Measurements from ENCODE around the gene IL1RL2.

IL1RL2 gene

DNA sequence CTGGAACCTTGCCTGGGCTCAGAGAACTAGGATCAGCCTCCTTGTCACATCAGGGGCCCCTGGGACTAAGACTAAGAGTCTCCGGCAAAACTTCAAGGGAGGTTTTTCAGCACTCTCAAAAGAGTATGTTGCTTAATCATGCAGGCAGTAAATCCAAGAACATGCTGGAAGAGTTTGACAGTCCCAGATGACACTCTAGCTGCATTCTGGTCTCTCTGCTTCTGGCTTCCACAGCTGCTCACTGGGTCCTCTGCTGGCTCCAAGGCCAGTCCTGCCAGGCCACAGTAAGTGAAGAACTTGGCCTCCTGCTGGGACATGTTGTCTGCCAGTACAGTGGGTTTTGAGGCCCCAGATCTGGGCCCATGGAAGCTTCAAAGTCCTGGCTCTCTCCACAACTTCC, 79.4 kb downstream of the IL1RL2 start:
- peak; percentile 44 for DNase-seq (ENCODE audit: low spot score)

DNA sequence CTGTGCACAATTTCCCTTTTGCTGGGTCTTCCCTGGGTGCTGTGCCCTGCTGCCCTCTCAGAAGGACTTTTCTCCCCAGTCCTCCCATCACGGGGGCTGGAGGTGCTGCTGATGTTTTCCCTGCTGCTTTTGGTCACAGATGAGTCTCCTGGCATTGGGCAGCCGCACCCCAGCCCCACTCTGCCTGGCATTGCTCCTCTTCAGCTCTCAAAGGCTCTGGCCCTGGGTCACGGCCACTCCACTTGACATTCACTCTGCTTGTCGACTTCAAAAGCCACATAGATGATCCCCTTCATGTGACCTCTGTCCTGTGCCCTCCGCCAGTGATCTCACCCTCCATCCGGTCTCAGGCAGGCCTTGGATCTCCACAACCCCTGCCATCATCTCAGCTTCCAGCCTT, 81.0 kb downstream of the IL1RL2 start:
- DNase-seq (ENCODE audit: low spot score) = no peak

DNA sequence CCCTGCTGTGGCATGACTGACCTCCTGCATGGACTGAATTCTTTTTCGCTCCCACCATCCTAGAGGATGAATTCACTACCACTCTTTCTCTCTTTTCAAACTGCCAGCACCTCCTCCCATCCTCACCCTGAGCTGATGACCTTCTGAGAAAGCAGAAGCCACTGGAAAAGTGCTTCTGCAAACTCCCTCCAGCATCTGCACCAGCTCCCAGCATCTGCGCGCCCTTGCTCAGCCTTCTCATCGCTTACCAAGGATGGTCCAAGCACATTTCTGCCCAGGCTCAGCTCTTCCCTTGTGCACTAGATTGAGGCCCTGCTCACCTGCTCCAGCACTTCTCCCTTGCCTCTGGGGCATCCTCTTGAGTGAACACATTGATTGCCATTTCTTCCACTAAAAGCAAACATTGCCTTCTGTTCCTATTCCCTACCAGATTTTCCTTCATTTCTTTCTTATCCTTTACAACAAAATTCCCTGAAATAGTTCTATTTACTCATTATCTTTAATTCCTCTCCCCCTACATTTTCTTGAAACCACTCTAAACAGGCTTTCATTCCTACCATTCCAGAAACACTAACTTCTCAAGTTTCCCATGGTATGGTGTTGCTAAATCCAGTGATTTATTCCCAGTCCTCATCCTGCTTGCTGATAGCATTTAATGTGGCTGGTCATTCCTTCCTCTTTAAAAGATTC, 81.8 kb downstream of the IL1RL2 start:
- DNase-seq (ENCODE audit: low spot score) = peak; percentile 77

DNA sequence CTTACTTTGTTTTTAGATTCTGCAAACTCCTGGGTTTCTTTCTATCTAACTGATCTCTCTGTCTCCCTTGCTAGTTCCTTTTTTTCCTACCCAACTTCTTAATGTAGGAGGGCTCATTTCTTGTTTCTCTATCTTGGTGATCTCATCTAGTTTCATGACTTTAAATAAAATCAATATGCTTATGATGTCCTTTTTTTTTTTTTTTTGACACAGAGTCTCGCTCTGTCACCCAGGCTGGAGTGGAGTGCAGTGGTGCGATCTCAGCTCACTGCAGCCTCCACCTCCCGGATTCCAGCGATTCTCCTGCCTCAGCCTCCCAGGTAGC, 82.3 kb downstream of the IL1RL2 start:
- DNase-seq (ENCODE audit: low spot score) = no peak

DNA sequence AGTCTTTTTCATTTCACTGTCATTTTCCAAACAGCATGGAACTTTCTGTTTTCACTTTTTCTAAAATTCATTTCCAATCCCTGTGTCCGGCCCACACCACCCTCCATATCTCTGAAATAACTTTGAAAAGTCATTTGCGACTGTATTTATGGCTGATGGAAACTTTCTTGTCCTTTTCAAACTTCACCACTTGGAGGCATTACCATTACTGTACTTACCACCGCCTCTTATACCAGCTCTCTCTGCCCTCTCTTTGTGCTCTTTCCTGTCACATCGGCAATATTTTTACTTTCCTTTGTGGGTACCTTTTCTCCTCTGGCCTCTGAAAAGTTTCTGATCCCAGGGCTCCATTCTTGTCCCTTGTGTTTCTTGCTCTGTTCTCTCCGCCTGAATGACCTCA, 85.0 kb downstream of the IL1RL2 start:
- no peak for DNase-seq (ENCODE audit: low spot score)

DNA sequence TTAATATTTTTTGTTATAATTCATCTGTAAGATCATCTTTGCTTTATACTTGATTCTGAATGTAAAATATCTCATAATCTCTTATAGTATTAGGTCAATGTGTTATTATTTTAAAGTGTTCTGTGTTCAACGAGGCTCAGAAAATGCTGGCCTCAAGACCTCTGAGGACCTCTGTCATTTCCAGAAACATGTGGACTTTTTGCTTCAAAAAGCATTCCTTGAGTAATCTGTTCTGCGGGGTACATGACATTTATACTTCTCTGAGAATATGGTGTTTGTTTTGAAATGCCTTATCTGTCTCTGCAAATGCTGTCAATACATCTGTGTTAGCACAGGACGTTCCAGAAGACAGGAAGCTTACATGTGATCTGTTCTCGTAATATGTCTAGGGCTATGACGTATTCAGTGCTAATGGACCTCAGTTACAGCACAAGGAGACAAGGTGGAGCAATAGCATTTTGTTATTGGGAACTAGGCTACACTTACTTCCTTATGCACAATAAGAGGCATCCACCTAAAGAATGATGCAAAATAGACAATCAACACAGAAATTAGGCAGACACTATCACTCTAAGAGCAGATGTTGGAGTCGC, 86.9 kb downstream of the IL1RL2 start:
- DNase-seq (ENCODE audit: low spot score) = no peak

DNA sequence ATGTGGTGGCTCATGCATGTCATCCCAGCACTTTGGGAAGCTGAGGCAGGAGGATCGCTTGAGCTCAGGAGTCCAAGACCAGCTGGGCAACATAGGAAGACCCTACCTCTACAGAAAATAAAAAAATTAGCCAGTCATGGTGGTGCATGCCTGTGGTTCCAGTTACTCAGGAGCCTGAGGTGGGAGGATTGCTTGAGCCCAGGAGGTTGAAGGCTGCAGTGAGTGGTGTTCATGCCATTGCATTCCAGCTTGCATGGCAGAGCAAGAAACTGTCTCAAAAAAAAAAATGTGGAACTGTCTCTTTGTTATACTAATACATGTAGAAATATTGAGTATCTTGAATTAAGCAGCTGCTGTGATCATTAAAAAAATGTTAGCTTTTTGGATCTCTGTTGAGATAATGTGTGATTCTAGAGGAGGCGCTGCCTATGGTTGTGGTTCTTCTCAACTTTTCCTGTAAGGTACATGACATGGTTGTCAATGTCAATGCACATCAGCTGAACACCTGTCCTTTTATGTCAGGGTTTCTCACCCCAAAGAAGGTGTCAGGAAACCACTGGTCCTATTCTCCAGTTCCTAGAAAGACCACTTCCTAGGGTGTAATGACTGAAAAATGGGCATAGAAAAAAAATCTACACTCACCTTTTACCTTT, 89.9 kb downstream of the IL1RL2 start:
- no peak for DNase-seq (ENCODE audit: low spot score)

DNA sequence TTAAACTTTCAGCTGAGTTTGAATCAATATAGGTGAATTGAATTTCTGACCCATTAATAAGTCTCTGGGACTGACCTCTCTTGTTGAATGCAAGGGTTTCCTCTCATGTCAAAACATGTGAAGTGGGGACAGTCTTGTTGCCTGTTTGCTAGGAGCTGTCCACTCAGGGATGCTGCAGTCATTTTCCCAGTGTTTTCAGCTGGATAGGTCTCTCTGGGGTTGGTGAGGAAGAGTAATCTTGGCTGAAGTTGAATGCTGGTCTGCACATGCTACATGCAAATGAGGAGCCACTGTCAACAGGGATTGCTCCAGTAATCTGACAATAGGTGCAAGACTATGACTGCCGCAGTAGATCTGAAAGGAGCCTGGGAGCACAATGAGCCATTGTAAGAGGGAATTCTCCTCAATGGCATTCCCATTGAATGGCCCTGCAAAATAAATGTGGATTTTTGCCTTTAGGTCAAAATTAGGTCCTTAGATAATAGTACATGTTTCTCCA, 90.4 kb downstream of the IL1RL2 start:
- DNase-seq (ENCODE audit: low spot score) = no peak

DNA sequence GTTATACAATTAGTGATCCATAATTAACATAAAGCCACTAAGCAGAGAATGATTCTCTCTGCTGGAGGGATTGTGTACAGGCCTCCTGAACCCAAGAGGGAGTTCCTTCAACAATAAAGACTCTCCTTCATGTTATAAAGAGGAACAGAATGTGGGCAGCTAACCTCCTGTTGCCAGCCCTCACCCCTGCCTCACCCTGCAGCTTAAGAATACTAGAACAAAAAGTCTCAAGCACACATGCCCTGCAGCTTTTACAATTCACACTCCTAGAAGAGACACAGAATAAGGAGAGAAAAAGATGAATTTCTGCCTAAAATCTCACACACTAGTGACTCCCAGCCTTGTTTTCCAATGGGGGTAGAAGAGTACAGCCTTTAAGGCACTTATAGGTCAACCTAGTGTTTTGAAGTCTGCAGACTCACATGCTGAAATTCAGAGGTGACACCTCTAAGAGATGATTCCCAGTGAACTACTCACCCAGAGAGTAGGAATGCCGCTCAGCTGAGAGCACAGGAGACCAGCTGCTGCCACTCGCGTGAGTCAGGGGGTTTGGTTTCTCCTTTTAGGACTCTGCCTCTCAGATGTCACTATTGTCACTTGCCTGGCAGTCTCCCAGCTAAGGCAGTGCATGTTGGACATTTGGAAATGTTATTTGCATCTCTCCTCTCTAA, 92.0 kb downstream of the IL1RL2 start:
- DNase-seq (ENCODE audit: low spot score) = no peak

DNA sequence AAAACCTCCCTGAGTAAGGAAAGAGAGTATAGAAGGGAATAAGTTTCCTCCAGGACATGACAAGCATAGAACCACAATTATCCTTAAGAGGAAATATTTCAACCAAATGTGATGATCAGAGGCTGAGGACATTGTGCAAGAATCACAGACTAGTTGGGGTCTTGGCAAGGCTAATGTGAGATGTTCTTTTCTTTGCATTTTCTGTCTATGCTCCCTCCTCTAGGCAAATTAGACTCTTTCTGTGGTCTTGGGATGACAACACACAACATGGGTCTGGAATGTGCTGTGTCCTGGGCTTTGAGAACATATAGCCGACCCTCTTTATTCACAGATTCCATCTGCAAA, 92.5 kb downstream of the IL1RL2 start:
- no peak for DNase-seq (ENCODE audit: low spot score)

DNA sequence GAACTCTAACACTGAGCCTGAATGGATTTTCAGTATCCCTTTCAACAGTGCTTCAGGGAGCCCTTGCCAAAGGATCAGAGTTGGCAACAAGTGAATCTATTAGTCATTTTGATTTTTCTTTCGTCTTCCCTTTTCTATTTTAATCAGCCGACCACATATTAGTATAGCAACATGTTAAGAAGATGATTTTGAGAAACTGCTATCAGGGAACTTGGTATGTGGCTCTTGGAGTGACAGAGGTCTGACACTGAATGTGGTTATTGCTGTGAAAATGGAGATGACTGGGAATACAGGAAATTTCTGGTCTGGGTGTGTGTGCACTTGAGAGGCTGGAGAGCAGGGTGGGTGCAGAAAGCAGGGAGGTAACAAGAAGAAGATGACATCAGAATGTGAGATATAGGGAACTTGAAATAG, 95.9 kb downstream of the IL1RL2 start:
- DNase-seq (ENCODE audit: low spot score) = no peak

DNA sequence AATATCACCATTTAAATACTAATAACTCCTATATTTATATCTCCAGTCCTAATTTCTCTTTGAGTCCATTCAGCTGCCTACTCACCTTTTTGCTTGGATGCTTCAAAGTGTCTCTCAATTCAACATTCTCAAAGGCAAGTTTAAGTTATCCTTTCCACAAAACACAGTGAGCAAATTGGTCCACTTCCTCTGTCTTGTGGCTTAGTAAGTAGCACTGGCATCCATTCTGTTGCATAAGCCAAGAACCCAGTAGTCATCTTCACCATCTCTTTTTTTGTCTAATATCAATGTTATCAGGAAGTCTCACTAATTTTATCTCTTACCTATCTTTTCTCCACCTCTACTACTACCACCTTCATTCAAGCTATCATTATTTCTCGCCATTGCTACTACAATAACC, 97.2 kb downstream of the IL1RL2 start:
- DNase-seq (ENCODE audit: low spot score) = no peak

DNA sequence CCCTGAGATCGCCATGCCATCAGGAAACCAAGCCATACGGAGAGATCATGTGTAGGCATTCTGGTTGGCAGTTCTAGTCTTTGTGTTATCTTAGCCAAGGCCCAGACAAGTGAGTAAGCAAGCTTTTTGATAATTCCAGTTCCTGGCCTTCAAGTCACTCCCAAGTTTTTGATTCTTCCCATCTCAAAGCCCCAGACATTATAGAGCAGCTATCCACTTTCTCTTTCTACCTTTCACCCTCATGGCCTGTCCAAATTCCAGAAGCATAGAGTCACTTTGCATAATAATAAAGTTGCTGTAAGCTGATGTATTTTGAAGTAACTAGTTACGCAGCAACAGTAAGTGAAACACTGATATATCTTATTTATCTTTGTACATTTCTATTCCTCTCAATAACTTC, 97.8 kb downstream of the IL1RL2 start:
- DNase-seq (ENCODE audit: low spot score) = no peak

DNA sequence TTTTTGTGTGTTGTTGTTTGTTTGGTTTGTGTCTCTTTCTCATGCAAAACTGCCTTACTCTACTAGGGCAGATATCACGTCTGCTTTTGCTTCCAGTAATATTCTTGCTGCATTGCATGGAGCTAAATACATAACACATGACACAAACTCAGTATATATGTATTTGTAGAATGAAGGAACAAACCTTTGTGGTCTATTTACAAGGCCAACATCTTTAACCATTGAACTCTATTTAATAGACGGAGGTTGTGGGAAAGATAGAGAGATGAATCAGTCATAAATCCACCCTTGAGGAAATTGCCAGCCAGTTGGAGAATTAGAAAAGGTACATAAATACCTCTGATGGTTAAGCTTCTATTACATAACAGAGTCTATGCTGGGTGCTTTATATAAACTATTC, 98.5 kb downstream of the IL1RL2 start:
- DNase-seq (ENCODE audit: low spot score) = no peak

DNA sequence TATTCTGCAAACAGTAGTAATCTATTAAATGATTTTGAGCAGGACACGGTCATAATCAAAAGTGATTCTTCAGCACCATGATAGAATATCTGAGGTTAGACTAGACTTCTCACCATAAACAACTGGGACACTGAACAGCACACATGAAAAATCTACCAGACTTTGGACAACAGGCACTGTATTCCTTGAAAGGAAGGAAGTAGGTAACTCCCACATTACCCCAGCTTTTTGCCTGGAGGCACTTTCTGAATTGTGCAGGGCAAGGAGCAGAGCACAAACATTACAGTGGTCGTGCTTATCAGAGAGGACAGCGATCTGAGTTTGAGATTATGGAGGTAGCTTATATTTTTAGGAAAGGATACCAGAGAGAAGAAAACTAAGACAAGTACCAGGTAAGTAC, 99.2 kb downstream of the IL1RL2 start:
- no peak for DNase-seq (ENCODE audit: low spot score)

DNA sequence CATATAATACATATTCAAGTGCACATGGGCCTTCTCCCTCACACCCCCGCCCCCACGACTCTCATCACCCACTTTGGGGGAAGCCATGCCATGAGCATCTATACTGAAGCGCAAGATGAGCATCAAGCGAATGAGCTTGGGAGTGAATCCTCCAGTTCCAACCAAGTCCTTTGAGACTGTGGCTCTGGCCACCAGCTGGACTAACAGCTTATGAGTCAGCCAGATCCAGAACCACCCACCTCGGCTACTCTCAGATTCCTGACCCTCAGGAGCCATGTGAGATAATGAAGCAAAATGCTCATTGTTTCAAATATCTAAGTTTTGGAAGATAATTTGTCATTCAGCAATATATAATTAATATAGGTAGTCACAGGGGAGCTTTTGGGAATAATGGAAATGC, 102.3 kb downstream of the IL1RL2 start:
- no peak for DNase-seq (ENCODE audit: low spot score)

Data from AG20443 (cell line).